ENCODE data around the gene APOD. TPM values are rescaled to one million over a fixed set of nuclear protein-coding genes. Genes with fewer than 3 reads are reported as not detected.

The APOD gene
- total and polyA plus RNA-seq, 10 of the 15 experiments (the other 5 are each of a cell fraction or from before 2014, with no cell fraction given): 0.06 to 0.77 (median 0.47) TPM; not detected in 3

DNA sequence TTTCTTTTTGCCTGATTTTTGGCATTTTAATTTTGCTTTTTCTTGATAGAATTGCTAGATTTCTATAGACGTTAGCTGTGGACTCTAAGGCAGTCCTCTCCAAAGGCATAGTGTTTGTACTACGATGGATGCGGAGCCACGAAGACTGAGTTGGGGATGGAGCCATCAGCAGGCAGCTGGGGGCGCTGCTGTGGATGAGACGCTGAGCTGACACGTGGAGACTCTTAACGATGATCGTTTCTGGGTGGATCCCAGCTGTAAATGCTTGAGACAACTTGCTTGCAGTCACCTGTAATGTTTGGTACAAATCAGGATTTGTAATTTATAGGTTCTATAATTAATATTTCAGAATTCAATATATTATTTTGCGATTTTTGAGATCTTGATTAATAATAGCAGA is 27.4 kb downstream of the APOD start:
- Histone ChIP-seq H3K27ac (ENCODE audit: control insufficient read depth, insufficient read depth) (no peak overlapping the region), H3K79me2 (ENCODE audit: control insufficient read depth, insufficient read depth, low read length) (no peaks in the 10 kb centered on the region), H3K27me3 (replicated peaks in 1 of 2; ENCODE audit: control insufficient read depth in 2 of 2, insufficient read depth in 2 of 2, low read length in 1 of 2) (no peaks in the 10 kb centered on the region), H3K4me3 (no peak overlapping the region), H4K20me1 (ENCODE audit: control insufficient read depth, insufficient read depth) (no peaks in the 10 kb centered on the region), H3K9me3 (replicated peaks; ENCODE audit: control insufficient read depth, insufficient read depth, low read length) (no peaks in the 10 kb centered on the region), H3K36me3 (ENCODE audit: control insufficient read depth in 2 of 2, insufficient read depth in 2 of 2, low read length in 1 of 2) (no peaks in the 10 kb centered on the region), H3K9ac (ENCODE audit: control insufficient read depth, insufficient read depth, low read length) (no peak overlapping the region), H3K4me2 (ENCODE audit: control insufficient read depth, insufficient read depth) (no peak overlapping the region), H2AFZ (ENCODE audit: control insufficient read depth, low read depth, low read length) (no peak overlapping the region), H3K4me1 (ENCODE audit: control insufficient read depth, insufficient read depth, low read length) (no peaks in the 10 kb centered on the region)
- no peak for TF ChIP-seq SMAD1 (IDR thresholded peaks at IDR 0.05; ENCODE audit: low read depth, partially characterized antibody)
- TF ChIP-seq, protein P1, sequence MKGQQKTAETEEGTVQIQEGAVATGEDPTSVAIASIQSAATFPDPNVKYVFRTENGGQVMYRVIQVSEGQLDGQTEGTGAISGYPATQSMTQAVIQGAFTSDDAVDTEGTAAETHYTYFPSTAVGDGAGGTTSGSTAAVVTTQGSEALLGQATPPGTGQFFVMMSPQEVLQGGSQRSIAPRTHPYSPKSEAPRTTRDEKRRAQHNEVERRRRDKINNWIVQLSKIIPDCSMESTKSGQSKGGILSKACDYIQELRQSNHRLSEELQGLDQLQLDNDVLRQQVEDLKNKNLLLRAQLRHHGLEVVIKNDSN (IDR thresholded peaks at IDR 0.05; ENCODE audit: borderline replicate concordance, extremely low read length, insufficient read depth, low read depth, low read length): peak; percentile 3
- TF ChIP-seq MYC (IDR thresholded peaks at IDR 0.05; ENCODE audit: insufficient read depth, insufficient read length, insufficient replicate concordance, low read length, severe bottlenecking): no peak
- no peak for TF ChIP-seq GABPA (IDR thresholded peaks at IDR 0.05; ENCODE audit: low read depth)
- TF ChIP-seq ESRRA (IDR thresholded peaks at IDR 0.05; ENCODE audit: low read length): no peak
- TF ChIP-seq FOXM1 (IDR thresholded peaks at IDR 0.05; ENCODE audit: low read depth, low read length): no peak
- TF ChIP-seq RAD21 (IDR thresholded peaks at IDR 0.05; ENCODE audit: insufficient read depth, low read depth, low read length): 0 out of 2 replicates have a peak, but pooled peaks have one; percentile 20
- TF ChIP-seq, protein P2, sequence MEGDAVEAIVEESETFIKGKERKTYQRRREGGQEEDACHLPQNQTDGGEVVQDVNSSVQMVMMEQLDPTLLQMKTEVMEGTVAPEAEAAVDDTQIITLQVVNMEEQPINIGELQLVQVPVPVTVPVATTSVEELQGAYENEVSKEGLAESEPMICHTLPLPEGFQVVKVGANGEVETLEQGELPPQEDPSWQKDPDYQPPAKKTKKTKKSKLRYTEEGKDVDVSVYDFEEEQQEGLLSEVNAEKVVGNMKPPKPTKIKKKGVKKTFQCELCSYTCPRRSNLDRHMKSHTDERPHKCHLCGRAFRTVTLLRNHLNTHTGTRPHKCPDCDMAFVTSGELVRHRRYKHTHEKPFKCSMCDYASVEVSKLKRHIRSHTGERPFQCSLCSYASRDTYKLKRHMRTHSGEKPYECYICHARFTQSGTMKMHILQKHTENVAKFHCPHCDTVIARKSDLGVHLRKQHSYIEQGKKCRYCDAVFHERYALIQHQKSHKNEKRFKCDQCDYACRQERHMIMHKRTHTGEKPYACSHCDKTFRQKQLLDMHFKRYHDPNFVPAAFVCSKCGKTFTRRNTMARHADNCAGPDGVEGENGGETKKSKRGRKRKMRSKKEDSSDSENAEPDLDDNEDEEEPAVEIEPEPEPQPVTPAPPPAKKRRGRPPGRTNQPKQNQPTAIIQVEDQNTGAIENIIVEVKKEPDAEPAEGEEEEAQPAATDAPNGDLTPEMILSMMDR (IDR thresholded peaks at IDR 0.05 in 2 of 3, conservative IDR thresholded peaks at IDR 0.05 in 1 of 3; ENCODE audit: control insufficient read depth in 2 of 3, extremely low read depth in 1 of 3, insufficient read depth in 1 of 3, low read depth in 3 of 3, low read length in 3 of 3): peak; percentile 31 to 43 (median 32); a peak in 4 of 6 replicates
- TF ChIP-seq BACH1 (IDR thresholded peaks at IDR 0.05; ENCODE audit: borderline replicate concordance): no peak
- no peak for TF ChIP-seq CEBPB (IDR thresholded peaks at IDR 0.05; ENCODE audit: borderline replicate concordance in 1 of 2, low read depth in 2 of 2, low read length in 2 of 2)
- TF ChIP-seq POU2F2 (IDR thresholded peaks at IDR 0.05; ENCODE audit: borderline replicate concordance, low read depth, low read length): no peak
- TF ChIP-seq SIX5 (IDR thresholded peaks at IDR 0.05; ENCODE audit: low read depth, low read length, severe bottlenecking): no peak
- no peak for TF ChIP-seq CBFB (IDR thresholded peaks at IDR 0.05; ENCODE audit: low read depth)
- TF ChIP-seq RBBP5 (conservative IDR thresholded peaks at IDR 0.05): no peak
- TF ChIP-seq HCFC1 (IDR thresholded peaks at IDR 0.05; ENCODE audit: low read length): no peak
- TF ChIP-seq CREM (IDR thresholded peaks at IDR 0.05; ENCODE audit: low read depth): no peak
- TF ChIP-seq CBX3 (IDR thresholded peaks at IDR 0.05; ENCODE audit: borderline replicate concordance, low read depth): no peak
- no peak for TF ChIP-seq NFXL1 (IDR thresholded peaks at IDR 0.05; ENCODE audit: borderline replicate concordance)
- FAIRE-seq: no peak
- BruUV-seq (replicated peaks): no TSS peak
- ChIA-PET CTCF (interaction anchor here (0.8 to 1.6 kb wide), 5 partner anchors 11 to 32 kb away, joined by 3 to 7 read pairs (median 3); partner anchors contain the start of gene PPP1R2), RAD21 (ENCODE audit: unreplicated experiment) (interaction anchor here (1.0 to 1.1 kb wide), 2 partner anchors 13 to 285 kb away, joined by 3 read pairs; partner anchors contain the start of genes PPP1R2 and XXYLT1), SMC1A (ENCODE audit: uncharacterized antibody, unreplicated experiment) (interaction anchor here (0.6 kb wide), 1 partner anchor 115 kb away, joined by 4 read pairs; no protein-coding TSS in a partner anchor), POLR2A (interaction anchor here (1.3 kb wide), 1 partner anchor 116 kb away, joined by 3 read pairs; no protein-coding TSS in a partner anchor)
- intact Hi-C loops (cut with micrococcal nuclease; ENCODE audit: unreplicated experiment): no loop called here
- no peak for DNase-seq (ENCODE audit: low read depth, low spot score)
- in situ Hi-C loops (cut with MboI): no loop called here
- ATAC-seq: peak; percentile 49; the same call in 1 of the 3 replicates
- 64% methylated on average over 10 of the region's 10 CpGs for WGBS (ENCODE audit: insufficient coverage, insufficient replicate concordance, low lambda C conversion rate, missing lambda C conversion rate)

All from GM12878 (cell line).